ENCODE results near the gene DNAH3. TPM values are rescaled to one million over a fixed set of nuclear protein-coding genes. Genes with fewer than 3 reads are reported as not detected.
"Not testable (repeated sequence)": the region's sequence is repeated elsewhere in the genome, so short reads cannot be mapped to it uniquely, and the experiment has no call there.

The DNAH3 gene
- total RNA-seq, 4 donors from 2014 or later: 0.72 to 1.8 (median 1.4) TPM

- intact Hi-C loops (cut with DNase I; ENCODE audit: low total_unique reads): no loop called here
- H3K4me3 ChIP-seq (ENCODE audit: low read depth, poor library complexity, severe bottlenecking): no peak overlapping the region
- WGBS, 2 donors: 48% methylated on average over 3 of the region's 3 CpGs
- DNase-seq (ENCODE audit: low spot score in 2 of 2): no peak
- TF ChIP-seq POLR2A (IDR thresholded peaks at IDR 0.05): no peak
- TF ChIP-seq, protein P1, sequence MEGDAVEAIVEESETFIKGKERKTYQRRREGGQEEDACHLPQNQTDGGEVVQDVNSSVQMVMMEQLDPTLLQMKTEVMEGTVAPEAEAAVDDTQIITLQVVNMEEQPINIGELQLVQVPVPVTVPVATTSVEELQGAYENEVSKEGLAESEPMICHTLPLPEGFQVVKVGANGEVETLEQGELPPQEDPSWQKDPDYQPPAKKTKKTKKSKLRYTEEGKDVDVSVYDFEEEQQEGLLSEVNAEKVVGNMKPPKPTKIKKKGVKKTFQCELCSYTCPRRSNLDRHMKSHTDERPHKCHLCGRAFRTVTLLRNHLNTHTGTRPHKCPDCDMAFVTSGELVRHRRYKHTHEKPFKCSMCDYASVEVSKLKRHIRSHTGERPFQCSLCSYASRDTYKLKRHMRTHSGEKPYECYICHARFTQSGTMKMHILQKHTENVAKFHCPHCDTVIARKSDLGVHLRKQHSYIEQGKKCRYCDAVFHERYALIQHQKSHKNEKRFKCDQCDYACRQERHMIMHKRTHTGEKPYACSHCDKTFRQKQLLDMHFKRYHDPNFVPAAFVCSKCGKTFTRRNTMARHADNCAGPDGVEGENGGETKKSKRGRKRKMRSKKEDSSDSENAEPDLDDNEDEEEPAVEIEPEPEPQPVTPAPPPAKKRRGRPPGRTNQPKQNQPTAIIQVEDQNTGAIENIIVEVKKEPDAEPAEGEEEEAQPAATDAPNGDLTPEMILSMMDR (IDR thresholded peaks at IDR 0.05): no peak
Observed at GRCh38 chr16:21001262-21001661, 149.4 kb downstream of the DNAH3 start.

GRCh38 chr16:20997147-20997546, 153.5 kb downstream of the DNAH3 start:
- DNase-seq (ENCODE audit: low spot score in 2 of 2): peak in 1 of 2 donors; percentile 37
- no peak overlapping the region for H3K4me3 ChIP-seq (ENCODE audit: low read depth, poor library complexity, severe bottlenecking)
- 77 to 86% methylated on average over 5 of the region's 5 CpGs for WGBS, 2 donors
- no peak for TF ChIP-seq POLR2A (IDR thresholded peaks at IDR 0.05)
- TF ChIP-seq, protein P1 (IDR thresholded peaks at IDR 0.05): no peak
- intact Hi-C loops (cut with DNase I; ENCODE audit: low total_unique reads): no loop called here

- TF ChIP-seq, protein P1 (IDR thresholded peaks at IDR 0.05): no peak
- no peak for TF ChIP-seq POLR2A (IDR thresholded peaks at IDR 0.05)
- H3K4me3 ChIP-seq (ENCODE audit: low read depth, poor library complexity, severe bottlenecking): no peak overlapping the region
- DNase-seq (ENCODE audit: low spot score in 2 of 2): peak in 1 of 2 donors; percentile 43
- intact Hi-C loops (cut with DNase I; ENCODE audit: low total_unique reads): no loop called here
- WGBS, 2 donors: 57 to 77% methylated on average over 4 of the region's 4 CpGs
Observed at GRCh38 chr16:20995711-20996110, 154.9 kb downstream of the DNAH3 start.

DNA sequence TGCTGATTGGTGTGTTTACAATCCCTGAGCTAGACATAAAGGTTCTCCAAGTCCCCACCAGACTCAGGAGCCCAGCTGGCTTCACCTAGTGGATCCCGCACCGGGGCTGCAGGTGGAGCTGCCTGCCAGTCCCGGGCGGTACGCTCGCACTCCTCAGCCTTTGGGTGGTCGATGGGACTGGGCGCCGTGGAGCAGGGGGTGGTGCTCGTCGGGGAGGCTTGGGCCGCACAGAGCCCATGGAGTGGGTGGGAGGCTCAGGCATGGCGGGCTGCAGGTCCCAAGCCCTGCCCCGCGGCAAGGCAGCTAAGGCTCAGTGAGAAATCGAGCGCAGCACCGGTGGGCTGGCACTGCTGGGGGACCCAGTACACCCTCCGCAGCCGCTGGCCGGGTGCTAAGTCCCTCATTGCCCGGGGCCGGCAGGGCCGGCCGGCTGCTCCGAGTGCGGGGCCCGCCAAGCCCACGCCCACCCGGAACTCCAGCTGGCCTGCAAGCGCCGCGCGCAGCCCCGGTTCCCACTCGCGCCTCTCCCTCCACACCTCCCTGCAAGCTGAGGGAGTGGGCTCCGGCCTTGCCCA, 161.1 kb downstream of the DNAH3 start:
- WGBS, 2 donors: 91 to 98% methylated on average over 16 to 18 of the region's 38 CpGs
- peak in 1 of 2 donors; percentile 69 for DNase-seq (ENCODE audit: low spot score in 2 of 2)
- intact Hi-C loops (cut with DNase I; ENCODE audit: low total_unique reads); H3K4me3 ChIP-seq (ENCODE audit: low read depth, poor library complexity, severe bottlenecking): not testable (repeated sequence)

DNA sequence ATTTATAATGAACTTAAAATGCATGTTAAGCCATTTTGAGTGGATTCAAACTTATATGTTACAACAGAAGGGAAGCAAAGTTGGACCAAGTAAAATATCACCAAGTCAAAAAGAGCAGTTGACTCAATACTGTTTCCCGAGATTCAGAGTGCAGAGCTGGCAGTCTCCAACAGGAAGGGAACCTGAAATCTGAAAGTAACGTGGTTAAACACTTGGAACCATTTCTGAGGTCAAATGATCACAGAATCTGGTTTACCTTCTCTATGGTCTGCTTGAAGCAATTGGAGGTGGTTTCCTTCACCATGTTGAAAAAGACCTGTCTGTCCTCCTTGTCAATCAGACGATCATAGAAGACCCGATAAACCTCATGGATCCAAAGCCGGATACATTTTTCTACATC, 163.6 kb downstream of the DNAH3 start:
- DNase-seq (ENCODE audit: low spot score in 2 of 2): peak in 1 of 2 donors; percentile 3
- no peak for TF ChIP-seq POLR2A (IDR thresholded peaks at IDR 0.05)
- TF ChIP-seq, protein P1 (IDR thresholded peaks at IDR 0.05): no peak
- intact Hi-C loops (cut with DNase I; ENCODE audit: low total_unique reads): no loop called here
- H3K4me3 ChIP-seq (ENCODE audit: low read depth, poor library complexity, severe bottlenecking): no peak overlapping the region
- 83 to 85% methylated on average over 5 of the region's 5 CpGs for WGBS, 2 donors

DNA sequence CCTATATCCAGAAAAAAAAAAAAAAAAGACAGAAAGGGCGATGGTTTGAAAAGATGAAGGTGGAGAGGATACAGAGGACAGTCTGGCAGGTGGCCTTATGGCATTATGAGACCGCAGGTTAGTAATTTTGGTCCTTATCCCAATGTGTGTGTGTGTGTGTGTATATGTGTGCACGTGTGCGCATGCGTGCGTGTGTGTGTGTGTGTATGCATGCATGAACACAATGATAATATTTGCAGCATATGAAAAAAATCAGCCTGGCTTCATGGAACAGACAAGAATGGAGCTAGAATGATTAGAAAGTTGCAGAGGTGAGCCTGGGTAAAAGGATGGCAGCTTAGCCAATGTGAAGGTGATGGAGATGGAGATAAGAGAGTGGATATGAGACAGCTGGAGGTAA, 166.6 kb downstream of the DNAH3 start:
- H3K4me3 ChIP-seq (ENCODE audit: low read depth, poor library complexity, severe bottlenecking): no peak overlapping the region
- intact Hi-C loops (cut with DNase I; ENCODE audit: low total_unique reads): no loop called here
- WGBS, 2 donors: 84 to 94% methylated on average over 6 of the region's 6 CpGs
- no peak for TF ChIP-seq POLR2A (IDR thresholded peaks at IDR 0.05)
- DNase-seq (ENCODE audit: low spot score in 2 of 2): no peak

GRCh38 chr16:20976576-20976975, 174.1 kb downstream of the DNAH3 start:
- intact Hi-C loops (cut with DNase I; ENCODE audit: low total_unique reads): no loop called here
- 69% methylated on average over 4 of the region's 4 CpGs for WGBS, 2 donors
- TF ChIP-seq, protein P1 (IDR thresholded peaks at IDR 0.05): no peak
- TF ChIP-seq POLR2A (IDR thresholded peaks at IDR 0.05): no peak
- H3K4me3 ChIP-seq (ENCODE audit: low read depth, poor library complexity, severe bottlenecking): no peak overlapping the region
- no peak for DNase-seq (ENCODE audit: low spot score in 2 of 2)

DNA sequence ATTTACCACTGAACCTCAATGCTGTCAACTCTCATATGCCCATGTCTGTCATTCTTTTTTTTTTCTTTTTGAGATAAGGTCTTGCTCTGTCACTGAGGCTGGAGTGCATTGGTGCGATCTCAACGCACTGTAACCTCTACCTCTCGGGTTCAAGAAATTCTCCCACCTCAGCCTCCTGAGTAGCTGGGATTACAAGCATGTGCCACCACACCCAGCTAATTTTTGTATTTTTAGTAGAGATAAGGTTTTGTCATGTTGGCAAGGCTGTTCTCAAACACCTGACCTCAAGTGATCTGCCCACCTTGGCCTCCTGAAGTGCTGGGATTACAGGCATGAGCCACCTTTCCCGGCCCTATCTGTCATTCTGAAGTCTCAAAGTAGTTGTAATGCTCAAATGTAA, 177.4 kb downstream of the DNAH3 start:
- WGBS, 2 donors: 92 to 94% methylated on average over 4 of the region's 4 CpGs
- H3K4me3 ChIP-seq (ENCODE audit: low read depth, poor library complexity, severe bottlenecking); intact Hi-C loops (cut with DNase I; ENCODE audit: low total_unique reads); DNase-seq (ENCODE audit: low spot score in 2 of 2): not testable (repeated sequence)
